ENCODE measurements around the gene ACOT13. TPM values are rescaled to one million over a fixed set of nuclear protein-coding genes. Genes with fewer than 3 reads are reported as not detected.

The ACOT13 gene
- total and polyA plus RNA-seq, 2 donors (not counting 1 experiment from before 2014, with no cell fraction given): 3.6 to 6.6 TPM

DNA sequence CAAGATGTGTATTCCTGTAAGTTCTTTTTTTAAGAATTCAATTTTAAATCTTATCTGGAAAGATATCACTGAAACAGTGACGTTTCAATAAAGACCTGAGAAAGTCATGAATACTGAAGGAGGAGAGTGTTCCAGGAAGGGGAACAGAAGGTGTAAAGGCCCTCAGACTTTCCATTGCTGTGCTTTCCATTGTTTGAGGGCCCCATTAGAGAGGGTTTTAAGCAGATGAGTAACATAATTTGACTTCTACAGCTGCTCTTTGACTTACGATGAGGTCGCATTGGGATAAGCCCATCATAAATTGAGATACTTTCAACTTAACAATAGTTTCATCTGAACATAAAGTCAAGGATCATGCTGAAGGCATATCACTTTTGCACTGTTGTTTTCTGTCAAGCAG lies 24.7 kb downstream of the ACOT13 start:
- no peak overlapping the region for H2AFZ ChIP-seq (ENCODE audit: insufficient read depth, low read depth, low read length, poor library complexity, severe bottlenecking)
- H3K27me3 ChIP-seq (replicated peaks in 1 of 4; ENCODE audit: control extremely low read depth in 1 of 4, control insufficient read depth in 3 of 4, insufficient read depth in 4 of 4, low read length in 3 of 4): no peaks in the 10 kb centered on the region
- no peak overlapping the region for H3K4me2 ChIP-seq (replicated peaks; ENCODE audit: low read depth, low read length, poor library complexity, severe bottlenecking)
- Mint-ChIP-seq H3K27ac (no peak overlapping the region), H3K4me3 (no peak overlapping the region), H3K9me3 (ENCODE audit: insufficient read depth) (no peaks in the 10 kb centered on the region), H3K4me1 (peaks cover 2% of the 10 kb centered on the region), H3K27me3 (no peaks in the 10 kb centered on the region)
- no peaks in the 10 kb centered on the region for H3K9me3 ChIP-seq (ENCODE audit: control extremely low read depth in 1 of 3, control insufficient read depth in 2 of 3, insufficient read depth in 1 of 3, low read length in 2 of 3)
- H3K36me3 ChIP-seq (replicated peaks in 1 of 2; ENCODE audit: control extremely low read depth in 1 of 2, control insufficient read depth in 1 of 2, extremely low read depth in 1 of 2, insufficient read depth in 2 of 2, low read length in 1 of 2): no peaks in the 10 kb centered on the region
- H3K79me2 ChIP-seq (ENCODE audit: control insufficient read depth, insufficient read depth, low read length): no peaks in the 10 kb centered on the region
- H3K27ac ChIP-seq (ENCODE audit: low read length in 2 of 2): no peak overlapping the region
- no peak for ATAC-seq (ENCODE audit: low read depth)
- no peak for TF ChIP-seq EZH2 (IDR thresholded peaks at IDR 0.05; ENCODE audit: borderline replicate concordance, insufficient read depth, low read depth, low read length, poor library complexity, severe bottlenecking)
- TF ChIP-seq, protein P1, sequence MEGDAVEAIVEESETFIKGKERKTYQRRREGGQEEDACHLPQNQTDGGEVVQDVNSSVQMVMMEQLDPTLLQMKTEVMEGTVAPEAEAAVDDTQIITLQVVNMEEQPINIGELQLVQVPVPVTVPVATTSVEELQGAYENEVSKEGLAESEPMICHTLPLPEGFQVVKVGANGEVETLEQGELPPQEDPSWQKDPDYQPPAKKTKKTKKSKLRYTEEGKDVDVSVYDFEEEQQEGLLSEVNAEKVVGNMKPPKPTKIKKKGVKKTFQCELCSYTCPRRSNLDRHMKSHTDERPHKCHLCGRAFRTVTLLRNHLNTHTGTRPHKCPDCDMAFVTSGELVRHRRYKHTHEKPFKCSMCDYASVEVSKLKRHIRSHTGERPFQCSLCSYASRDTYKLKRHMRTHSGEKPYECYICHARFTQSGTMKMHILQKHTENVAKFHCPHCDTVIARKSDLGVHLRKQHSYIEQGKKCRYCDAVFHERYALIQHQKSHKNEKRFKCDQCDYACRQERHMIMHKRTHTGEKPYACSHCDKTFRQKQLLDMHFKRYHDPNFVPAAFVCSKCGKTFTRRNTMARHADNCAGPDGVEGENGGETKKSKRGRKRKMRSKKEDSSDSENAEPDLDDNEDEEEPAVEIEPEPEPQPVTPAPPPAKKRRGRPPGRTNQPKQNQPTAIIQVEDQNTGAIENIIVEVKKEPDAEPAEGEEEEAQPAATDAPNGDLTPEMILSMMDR (IDR thresholded peaks at IDR 0.05): no peak
- H3K4me1 ChIP-seq (ENCODE audit: control insufficient read depth in 2 of 2, insufficient read depth in 2 of 2, low read length in 2 of 2): no peaks in the 10 kb centered on the region
- no peak overlapping the region for H3K4me3 ChIP-seq (ENCODE audit: control extremely low read depth in 1 of 5, extremely low read depth in 1 of 5, insufficient read depth in 1 of 5, low read depth in 2 of 5, low read length in 4 of 5)
- ChIA-PET POLR2A (no interaction called here), CTCF (interaction anchor here (0.7 to 8.8 kb wide), 3 partner anchors 109 to 260 kb away, joined by 3 to 156 read pairs (median 4); no protein-coding TSS in a partner anchor)
- no peak overlapping the region for H3K9ac ChIP-seq (ENCODE audit: low read length)
- intact Hi-C loops (cut with micrococcal nuclease): loop anchor here (5.0 to 10.0 kb wide), 2 partner anchors 47 to 409 kb away; partner anchors contain the start of gene KIAA0319
- no CpG with 5 or more reads among the region's 3 CpGs for WGBS (ENCODE audit: insufficient coverage)
- DNase-seq: no peak
- H4K20me1 ChIP-seq (ENCODE audit: control insufficient read depth, insufficient read depth, low read length, poor library complexity, severe bottlenecking): no peaks in the 10 kb centered on the region

DNA sequence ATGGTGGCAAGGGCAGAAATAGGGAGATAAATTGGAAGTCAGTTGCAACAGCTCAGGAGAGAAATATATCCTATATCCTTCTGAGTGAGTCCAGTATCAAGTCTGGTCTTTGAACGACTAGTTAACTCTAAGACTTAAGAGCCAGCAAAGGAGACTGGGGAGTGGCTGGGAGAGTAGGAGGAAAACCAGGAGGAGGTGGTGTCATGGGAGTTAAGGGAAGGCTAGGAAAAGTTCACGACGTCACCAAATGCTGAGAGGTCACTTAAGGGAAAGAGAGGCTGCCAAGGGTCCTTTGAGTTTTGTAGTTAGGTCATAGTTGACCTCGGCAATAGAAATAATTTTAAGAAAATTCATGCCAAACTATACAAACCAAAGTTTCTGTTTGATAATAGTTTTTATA lies 25.1 kb downstream of the ACOT13 start:
- no peak for TF ChIP-seq EZH2 (IDR thresholded peaks at IDR 0.05; ENCODE audit: borderline replicate concordance, insufficient read depth, low read depth, low read length, poor library complexity, severe bottlenecking)
- TF ChIP-seq, protein P1 (IDR thresholded peaks at IDR 0.05): no peak
- H3K4me1 ChIP-seq (ENCODE audit: control insufficient read depth in 2 of 2, insufficient read depth in 2 of 2, low read length in 2 of 2): no peaks in the 10 kb centered on the region
- H3K9ac ChIP-seq (ENCODE audit: low read length): no peak overlapping the region
- no peaks in the 10 kb centered on the region for H3K9me3 ChIP-seq (ENCODE audit: control extremely low read depth in 1 of 3, control insufficient read depth in 2 of 3, insufficient read depth in 1 of 3, low read length in 2 of 3)
- ChIA-PET POLR2A (no interaction called here), CTCF (interaction anchor here (0.7 to 8.8 kb wide), 3 partner anchors 109 to 260 kb away, joined by 3 to 156 read pairs (median 4); no protein-coding TSS in a partner anchor)
- peaks cover 2% of the 10 kb centered on the region for H3K4me1 Mint-ChIP-seq
- no peak overlapping the region for H3K27ac Mint-ChIP-seq
- WGBS (ENCODE audit: insufficient coverage): 100% methylated on average over 1 of the region's 4 CpGs
- no peak overlapping the region for H2AFZ ChIP-seq (ENCODE audit: insufficient read depth, low read depth, low read length, poor library complexity, severe bottlenecking)
- no peaks in the 10 kb centered on the region for H3K27me3 ChIP-seq (replicated peaks in 1 of 4; ENCODE audit: control extremely low read depth in 1 of 4, control insufficient read depth in 3 of 4, insufficient read depth in 4 of 4, low read length in 3 of 4)
- no peak overlapping the region for H3K27ac ChIP-seq (ENCODE audit: low read length in 2 of 2)
- no peaks in the 10 kb centered on the region for H3K36me3 ChIP-seq (replicated peaks in 1 of 2; ENCODE audit: control extremely low read depth in 1 of 2, control insufficient read depth in 1 of 2, extremely low read depth in 1 of 2, insufficient read depth in 2 of 2, low read length in 1 of 2)
- no peak for DNase-seq
- intact Hi-C loops (cut with micrococcal nuclease): loop anchor here (5.0 to 10.0 kb wide), 2 partner anchors 47 to 410 kb away; partner anchors contain the start of gene KIAA0319
- no peak overlapping the region for H3K4me2 ChIP-seq (replicated peaks; ENCODE audit: low read depth, low read length, poor library complexity, severe bottlenecking)
- no peak overlapping the region for H3K4me3 ChIP-seq (ENCODE audit: control extremely low read depth in 1 of 5, extremely low read depth in 1 of 5, insufficient read depth in 1 of 5, low read depth in 2 of 5, low read length in 4 of 5)
- no peak overlapping the region for H3K4me3 Mint-ChIP-seq
- no peaks in the 10 kb centered on the region for H3K9me3 Mint-ChIP-seq (ENCODE audit: insufficient read depth)
- no peaks in the 10 kb centered on the region for H3K79me2 ChIP-seq (ENCODE audit: control insufficient read depth, insufficient read depth, low read length)
- no peak for ATAC-seq (ENCODE audit: low read depth)
- no peaks in the 10 kb centered on the region for H3K27me3 Mint-ChIP-seq
- H4K20me1 ChIP-seq (ENCODE audit: control insufficient read depth, insufficient read depth, low read length, poor library complexity, severe bottlenecking): no peaks in the 10 kb centered on the region
